Measurements from ENCODE around the gene CTXN1.
"Not testable (repeated sequence)": the region's sequence is repeated elsewhere in the genome, so short reads cannot be mapped to it uniquely, and the experiment has no call there.

The CTXN1 gene

GRCh38 chr19:7924651-7925170 lies 1.2 kb downstream of the CTXN1 start:
- DNase-seq: no peak

GRCh38 chr19:7924241-7924640 lies 1.7 kb downstream of the CTXN1 start:
- no peak for DNase-seq

GRCh38 chr19:7923295-7924191 lies 2.4 kb downstream of the CTXN1 start:
- no peak for DNase-seq

GRCh38 chr19:7922836-7923195 lies 3.1 kb downstream of the CTXN1 start:
- DNase-seq: no peak

GRCh38 chr19:7921967-7922835 lies 3.7 kb downstream of the CTXN1 start:
- DNase-seq: no peak

GRCh38 chr19:7921302-7921966 lies 4.5 kb downstream of the CTXN1 start:
- DNase-seq: peak; percentile 59

- DNase-seq: peak; percentile 97
These were observed 5.2 kb downstream of the CTXN1 start for GRCh38 chr19:7920519-7921301.

- peak; percentile 94 for DNase-seq
These were observed 6.1 kb downstream of the CTXN1 start, which contains the start of gene SNAPC2 for GRCh38 chr19:7919610-7920518. Gene SNAPC2, plus strand, starts transcription at chr19:7920338. Its CDS starts 29 bp downstream, at chr19:7920367.

GRCh38 chr19:7918615-7919421 lies 7.1 kb downstream of the CTXN1 start:
- no peak for DNase-seq

- DNase-seq: not testable (repeated sequence)
These were observed 7.8 kb downstream of the CTXN1 start for GRCh38 chr19:7918062-7918614.

- DNase-seq: peak; percentile 47
These were observed 8.5 kb downstream of the CTXN1 start for GRCh38 chr19:7917267-7918061.

- DNase-seq: no peak
These were observed 9.0 kb downstream of the CTXN1 start for GRCh38 chr19:7916955-7917266.

- no peak for DNase-seq
These were observed 9.6 kb downstream of the CTXN1 start for GRCh38 chr19:7916103-7916954.

GRCh38 chr19:7915250-7916102 lies 10.5 kb downstream of the CTXN1 start:
- DNase-seq: no peak

- no peak for DNase-seq
These were observed 11.3 kb downstream of the CTXN1 start, which contains the start of gene TGFBR3L for GRCh38 chr19:7914598-7915045. Gene TGFBR3L, plus strand, starts transcription at chr19:7914830.

- DNase-seq: no peak
These were observed 11.8 kb downstream of the CTXN1 start for GRCh38 chr19:7914099-7914498.

GRCh38 chr19:7913652-7914051 lies 12.3 kb downstream of the CTXN1 start:
- no peak for DNase-seq
